GM20431 (cell line): ENCODE measurements around the gene CKMT1A.
"Not testable (repeated sequence)": the region's sequence is repeated elsewhere in the genome, so short reads cannot be mapped to it uniquely, and the experiment has no call there.

Experiments used
- in situ Hi-C: fragments of 300-500 bp; cut with MseI, MboI; formaldehyde crosslinking; loops from one replicate; pipeline ENCODE4 v1.15.0; 2020; ENCODE audit warnings: low sequenced_read_pairs; ENCODE audit not compliant: unreplicated experiment

CKMT1A gene

DNA sequence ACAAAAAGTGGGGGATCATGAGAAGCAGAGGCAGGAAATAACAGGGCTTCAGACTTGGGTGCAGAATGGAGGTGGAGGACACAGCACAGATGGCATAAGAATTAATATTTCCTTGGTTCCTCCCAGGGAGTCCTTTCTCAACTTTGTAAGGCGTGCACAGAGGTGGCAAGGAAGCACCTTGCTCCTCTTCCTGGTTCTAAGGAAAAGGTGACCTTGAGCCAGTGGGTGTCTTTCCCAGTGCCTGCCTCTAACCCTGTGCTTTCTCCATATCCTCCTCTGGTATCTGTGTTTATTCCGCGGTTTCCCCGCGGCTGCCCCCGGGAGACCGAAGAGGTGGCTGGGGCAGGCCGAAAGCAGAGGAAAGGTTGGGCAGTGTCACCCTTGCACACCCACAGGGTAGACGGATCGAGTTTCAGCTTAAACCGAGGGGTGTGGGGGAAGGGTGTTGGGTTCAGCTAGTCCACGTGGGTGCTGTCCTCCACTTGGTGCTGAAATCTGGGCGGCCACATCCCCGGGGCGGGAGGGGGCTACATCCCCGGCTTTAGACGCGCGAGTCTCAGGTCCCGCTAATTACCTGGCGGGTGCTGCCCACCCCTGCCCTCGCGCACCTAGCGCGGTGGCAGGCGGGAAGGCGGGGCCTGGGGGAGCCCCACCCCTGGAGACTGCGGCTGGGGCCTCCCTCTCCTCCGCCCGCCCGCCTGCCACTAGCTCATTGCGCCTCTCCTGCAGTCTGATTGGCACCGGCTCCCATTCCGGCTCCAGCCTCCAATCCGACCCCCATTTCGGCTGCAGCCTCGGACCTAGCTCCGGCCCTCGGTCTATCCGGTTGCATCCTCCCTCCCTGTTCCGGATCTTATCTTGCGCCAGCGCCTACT is at the start of gene CKMT1A:
Gene CKMT1A (plus strand): TSS at position 712 of the 875 bp plus-strand sequence. CDS start 192 bp downstream, outside the sequence.
- in situ Hi-C loops, result not testable (repeated sequence)

DNA sequence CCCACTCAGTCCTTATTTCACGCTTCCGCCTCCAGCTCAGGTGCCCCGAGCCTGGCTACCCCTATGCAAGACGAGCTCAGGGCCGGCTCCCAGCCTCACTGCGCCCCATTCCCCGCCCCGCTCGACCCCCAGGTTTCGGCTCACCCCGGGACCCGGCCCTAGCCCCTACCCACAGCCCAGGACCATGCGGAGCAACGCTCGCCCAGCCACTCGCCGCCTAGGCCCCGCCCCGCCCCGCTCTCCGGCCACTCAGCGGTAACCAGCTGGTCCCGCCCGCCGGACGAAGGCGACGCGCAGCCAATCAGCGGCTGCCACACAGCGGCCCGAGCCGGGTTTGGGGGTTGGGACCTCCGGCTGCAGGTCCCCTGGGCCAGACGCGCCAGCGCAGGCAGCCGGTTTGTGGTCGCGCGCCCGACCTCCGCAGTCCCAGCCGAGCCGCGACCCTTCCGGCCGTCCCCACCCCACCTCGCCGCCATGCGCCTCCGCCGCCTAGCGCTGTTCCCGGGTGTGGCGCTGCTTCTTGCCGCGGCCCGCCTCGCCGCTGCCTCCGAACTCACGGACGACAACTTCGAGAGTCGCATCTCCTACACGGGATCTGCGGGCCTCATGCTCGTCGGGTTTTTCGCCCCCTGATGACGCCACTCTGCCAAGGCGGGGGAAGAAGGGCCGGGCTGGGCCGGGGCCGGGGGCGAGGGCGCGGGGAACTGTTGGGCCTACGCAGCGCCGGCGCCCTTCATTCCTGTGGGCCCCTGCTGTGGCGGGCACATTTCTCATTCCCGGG is 44.8 kb upstream of the CKMT1A start, which contains the start of gene CATSPER2:
Gene CATSPER2 (minus strand): TSS at position 196 of the 781 bp plus-strand sequence. CDS start 783 bp downstream, outside the sequence.
- in situ Hi-C loops, result no loop called here

DNA sequence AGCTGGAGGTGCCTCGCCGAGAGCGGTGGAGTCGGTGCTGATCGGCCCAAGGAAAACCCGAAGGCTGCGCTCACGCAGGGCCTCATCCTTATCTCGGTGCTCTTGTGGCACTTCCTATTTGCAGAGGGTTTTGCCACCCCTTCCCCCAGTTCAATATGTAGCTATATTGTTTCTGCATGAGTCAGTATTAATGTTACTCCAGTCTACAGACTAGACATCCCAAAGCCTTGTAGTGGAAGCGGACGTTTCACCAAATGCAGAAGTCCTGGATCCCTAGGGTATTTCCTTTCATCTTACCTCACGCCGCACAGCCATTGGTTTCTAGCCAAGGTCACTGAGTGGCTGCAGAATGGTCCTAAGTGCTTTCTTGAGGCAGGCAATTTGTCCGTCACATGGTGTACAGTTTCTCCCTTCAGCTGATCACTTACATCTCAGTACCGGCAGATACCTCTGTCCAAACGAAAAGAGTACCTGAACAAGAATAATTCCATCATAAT is 44.2 kb upstream of the CKMT1A start:
- in situ Hi-C loops, result not testable (repeated sequence)

DNA sequence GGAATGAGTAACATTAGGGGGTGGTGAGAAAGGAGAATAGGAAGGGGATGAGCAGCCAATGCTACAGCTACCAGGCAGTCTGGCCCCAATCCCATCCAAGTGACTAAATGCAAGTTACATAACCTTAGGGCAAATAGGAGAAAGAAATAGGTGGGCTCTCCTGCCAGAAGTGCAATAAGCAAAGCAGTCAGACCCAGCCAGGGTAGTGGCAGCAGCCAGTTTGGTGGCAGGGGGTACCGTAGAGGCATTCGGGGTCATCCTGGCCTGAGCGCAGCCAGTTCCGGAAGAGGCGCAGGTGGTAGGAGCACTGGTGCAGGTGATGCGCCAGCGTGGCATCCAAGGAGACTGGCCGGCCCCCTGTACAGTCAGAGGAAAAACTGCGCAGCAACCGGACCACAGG is 33.9 kb upstream of the CKMT1A start:
- in situ Hi-C loops, result not testable (repeated sequence)

DNA sequence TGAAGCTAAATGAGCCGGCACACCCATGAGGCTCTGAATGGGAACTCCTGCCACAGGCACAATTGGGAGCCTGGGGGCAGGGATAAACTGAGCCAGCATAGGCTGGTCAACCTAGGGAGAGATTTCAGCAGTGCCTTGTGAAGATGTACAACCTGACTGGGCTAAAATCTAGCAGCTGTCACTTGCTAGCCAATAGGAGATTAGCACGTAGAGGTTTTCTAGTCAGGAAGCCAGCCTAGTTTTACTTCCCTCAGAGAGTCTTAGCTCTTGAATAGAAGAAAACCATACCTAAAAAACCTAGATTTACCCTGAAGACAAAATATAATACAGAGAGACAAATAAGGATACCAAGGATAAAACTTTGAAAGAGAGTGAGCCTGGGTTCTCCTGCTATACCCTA is 31.4 kb upstream of the CKMT1A start:
- in situ Hi-C loops, result not testable (repeated sequence)

DNA sequence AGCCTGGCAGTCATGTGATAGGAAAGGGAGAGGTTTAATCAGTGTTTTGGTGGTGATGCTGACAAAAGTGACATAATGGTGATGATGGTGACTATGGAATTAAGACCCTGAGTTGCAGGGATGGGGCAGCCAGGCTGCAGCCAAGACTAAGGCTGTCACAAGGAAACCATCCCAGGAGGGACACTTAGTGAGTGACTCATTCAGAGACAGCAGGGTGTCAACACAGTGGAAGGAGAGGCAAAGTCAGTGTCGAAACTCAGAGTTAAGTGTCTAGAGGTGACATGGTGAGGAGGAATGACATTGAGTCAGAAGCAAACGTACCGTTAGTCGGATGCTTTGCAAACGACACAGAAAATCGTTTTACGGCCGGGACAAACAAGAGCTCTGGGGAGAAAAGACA is 30.3 kb upstream of the CKMT1A start:
- in situ Hi-C loops, result not testable (repeated sequence)

DNA sequence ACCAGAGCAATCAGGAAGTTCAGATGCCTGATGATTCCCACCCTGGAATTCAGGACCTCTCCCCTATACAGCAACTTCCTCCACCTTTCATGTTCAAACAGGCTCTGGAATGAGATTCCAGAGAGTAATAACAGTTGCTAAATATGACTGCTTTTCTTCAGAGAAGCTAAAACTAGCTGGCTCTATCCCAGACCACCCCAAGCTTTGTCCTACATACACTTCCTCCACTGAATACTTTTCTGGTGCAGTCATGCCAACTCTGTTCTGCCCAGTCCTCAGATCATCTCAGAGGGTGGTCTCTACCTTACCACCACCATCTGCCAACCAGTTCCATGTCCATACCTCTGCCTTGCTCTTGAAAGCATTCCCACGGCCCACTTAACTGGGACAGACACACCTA is 27.5 kb upstream of the CKMT1A start:
- in situ Hi-C loops, result not testable (repeated sequence)

DNA sequence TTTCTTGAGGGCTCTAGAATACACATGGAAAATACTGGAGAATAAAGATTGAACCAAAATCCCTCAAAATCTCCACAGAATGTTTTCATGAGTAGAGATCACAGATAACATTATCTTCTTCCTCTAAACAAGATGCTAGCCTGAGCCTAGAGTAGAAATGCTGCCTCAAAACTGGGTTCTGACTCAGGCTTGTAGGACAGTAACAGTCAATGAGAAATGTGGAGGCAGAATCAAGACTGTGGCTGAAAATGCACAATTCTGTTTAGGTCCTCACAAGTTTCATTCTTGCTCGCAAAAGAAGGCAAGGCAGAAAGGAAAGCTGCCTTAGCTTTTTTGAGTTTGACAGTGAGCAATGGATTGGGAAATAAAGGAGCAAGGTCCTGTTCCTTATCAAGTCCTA is 19.5 kb upstream of the CKMT1A start:
- in situ Hi-C loops, result not testable (repeated sequence)

DNA sequence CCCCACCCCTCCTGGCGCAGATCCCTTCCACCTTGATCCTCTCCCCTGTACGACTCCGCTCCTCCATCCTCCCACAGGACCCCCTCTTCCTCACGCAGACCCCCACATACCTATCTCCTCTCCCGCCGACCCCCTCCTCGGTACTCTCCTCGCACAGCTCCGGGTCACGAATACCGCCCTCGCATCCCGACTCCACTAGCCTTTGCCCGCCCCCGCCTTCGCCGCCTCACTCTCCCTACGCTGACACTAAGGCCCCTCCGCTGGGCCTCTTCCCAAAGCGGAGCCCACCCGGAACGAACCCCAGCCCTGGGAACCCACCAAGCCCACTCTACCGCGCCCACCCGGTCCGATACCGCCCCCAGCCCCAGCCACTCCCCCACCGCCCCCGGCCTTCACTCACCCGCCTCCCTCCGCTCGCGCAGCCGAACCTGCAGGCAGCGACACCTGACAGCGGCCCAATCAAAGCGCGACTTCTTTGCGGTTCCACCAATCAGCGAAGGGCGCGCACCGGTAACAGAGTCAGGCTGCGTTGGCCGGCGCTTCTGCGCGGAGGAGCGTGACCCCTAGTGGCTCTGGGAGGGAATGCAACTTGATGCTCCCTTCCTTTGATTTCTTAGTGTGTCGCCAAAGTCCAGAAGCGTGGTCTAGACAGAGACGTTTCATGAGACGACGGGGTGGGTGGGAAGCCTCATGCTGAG is 3.9 kb upstream of the CKMT1A start:
- in situ Hi-C loops, result not testable (repeated sequence)

DNA sequence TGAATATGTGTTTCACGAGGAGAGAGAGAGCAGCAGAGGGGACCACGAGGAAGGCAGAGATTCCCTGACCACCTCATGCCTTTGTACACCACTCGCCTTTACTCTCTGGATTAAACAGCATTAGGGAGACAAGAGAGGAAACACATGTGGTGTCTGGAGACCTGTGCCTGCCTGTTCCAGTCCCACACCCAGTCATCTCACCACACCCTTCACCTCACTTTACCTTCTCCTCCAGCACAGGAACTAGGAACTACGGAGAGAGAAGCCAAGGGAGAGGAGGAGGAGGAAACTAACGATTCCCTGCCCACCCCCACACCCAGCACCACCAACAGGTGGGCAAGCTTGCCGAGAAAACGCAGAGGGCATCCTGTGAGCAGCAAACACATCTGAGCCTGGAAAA is 980 bp upstream of the CKMT1A start:
- in situ Hi-C loops, result not testable (repeated sequence)

DNA sequence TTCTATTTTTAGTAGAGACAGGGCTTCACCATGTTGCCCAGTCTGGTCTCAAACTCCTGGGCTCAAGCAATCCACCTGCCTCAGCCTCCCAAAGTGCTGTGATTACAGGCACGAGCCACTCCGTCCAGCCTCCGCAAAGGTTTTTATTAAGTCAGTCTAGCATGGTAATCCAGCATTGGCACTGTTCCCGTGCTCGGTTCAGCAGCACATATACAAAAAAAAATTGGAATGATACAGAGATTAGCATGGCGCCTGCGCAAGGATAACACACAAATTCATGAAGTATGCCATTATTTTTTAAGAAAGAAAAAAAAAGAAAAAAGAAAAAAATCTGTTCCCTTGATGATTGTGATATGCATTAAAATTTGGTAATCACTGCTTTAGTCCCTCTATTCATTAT is 8.5 kb downstream of the CKMT1A start:
- in situ Hi-C loops, result no loop called here

DNA sequence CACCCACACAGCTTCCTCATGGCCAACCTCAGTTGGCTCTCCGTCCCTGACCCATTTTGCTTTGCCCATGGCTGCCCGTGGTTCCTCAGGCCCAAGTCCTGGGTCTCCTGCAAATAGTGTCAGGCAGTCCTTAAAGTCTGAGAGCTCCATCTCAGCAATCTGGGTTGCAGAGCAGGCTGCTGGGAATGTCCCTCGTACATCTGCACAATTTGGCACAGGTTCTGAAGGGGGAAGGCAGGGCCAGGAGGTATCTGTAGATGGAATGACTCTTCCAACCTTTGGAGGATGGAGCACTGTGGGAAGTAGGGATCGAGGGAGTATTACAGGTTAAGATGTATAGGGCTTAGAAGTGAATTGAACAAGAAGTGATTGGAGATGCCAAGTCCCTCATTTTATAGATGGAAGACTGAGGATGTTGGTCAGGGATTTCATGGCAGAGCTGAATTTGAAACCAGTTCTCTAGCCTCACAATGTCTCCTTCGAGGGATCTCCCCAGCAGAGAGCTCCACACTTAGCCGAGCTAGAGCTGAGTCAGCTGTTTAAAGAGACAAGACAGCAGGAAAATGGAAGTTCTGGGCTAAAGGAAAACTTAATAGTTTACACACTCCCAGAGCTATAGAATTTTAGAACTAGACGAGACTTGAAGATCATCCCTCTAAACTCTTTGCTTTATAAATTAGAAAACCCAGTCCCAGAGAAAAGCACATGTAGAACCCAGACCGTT is 9.2 kb downstream of the CKMT1A start:
- in situ Hi-C loops, result no loop called here

DNA sequence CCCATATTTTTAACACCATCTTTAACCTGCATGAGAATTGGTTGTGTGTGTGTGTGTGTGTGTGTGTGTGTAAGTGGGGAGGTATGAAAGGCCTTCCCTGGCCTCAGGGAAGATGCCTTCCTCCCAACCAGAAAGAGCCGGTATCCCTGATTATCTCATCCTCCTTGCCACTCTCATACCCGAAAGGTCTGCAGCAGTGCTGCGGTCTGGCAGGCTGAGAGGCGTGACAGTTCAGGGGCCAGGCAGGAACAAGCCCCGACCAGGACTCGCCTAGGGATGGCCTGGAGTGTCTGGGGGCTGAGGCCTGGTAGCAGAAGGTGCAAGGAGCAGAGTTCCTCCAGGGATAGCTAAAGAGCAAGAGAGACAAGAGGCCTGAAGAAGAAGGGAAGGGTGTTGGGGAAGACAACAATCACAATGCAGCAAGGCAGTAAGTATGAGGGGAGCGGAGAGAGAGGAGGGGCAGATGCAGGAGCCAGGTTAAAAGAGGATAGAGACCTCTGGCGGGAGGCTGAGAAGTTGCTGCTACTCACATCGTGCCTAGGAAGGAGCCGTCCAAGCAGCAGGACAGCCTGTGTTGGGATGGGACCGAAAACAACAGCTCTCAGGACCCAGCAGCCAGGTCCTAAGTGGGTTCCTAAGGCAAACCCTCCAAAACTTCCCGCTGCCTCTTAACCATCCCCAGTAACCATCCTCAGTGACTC is 16.9 kb downstream of the CKMT1A start:
- in situ Hi-C loops, result not testable (repeated sequence)

DNA sequence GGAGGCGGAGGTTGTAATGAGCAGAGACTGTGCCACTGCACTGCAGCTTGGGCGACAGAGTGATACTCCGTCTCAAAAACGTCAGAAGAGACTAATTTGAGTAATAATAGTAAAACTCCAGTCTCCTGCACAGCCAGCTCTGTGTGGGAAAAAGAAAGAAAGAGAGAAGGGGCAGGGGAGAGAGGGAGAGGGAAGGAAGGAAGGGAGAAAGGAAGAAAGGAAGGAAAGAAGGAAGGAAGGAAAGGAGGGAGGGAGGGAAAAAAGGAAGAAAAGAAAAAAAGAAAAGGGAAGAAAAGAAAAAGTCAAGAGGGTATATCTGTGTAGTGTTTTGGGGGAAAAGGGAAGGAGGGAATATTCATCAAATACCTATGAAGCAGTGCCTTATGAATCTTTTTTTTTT is 29.5 kb downstream of the CKMT1A start:
- in situ Hi-C loops, result no loop called here

DNA sequence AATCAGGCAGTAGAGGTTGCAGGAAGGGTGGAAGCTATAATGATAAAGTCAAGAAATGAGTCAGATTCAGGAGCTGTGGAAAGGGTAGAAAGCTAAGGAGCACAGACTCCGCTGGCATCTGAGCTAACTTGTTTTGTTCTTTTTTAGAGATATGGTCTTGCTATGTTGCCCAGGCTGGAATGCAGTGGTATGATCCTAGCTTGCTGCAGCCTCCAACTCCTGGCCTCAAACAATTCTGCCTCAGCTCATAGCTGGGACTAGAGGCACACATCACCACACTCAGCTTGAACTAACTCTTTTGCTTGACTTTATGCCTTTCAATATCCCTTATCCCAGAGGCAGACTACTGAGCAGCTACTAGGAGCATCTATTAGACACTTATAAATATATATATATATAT is 32.6 kb downstream of the CKMT1A start:
- in situ Hi-C loops, result not testable (repeated sequence)

DNA sequence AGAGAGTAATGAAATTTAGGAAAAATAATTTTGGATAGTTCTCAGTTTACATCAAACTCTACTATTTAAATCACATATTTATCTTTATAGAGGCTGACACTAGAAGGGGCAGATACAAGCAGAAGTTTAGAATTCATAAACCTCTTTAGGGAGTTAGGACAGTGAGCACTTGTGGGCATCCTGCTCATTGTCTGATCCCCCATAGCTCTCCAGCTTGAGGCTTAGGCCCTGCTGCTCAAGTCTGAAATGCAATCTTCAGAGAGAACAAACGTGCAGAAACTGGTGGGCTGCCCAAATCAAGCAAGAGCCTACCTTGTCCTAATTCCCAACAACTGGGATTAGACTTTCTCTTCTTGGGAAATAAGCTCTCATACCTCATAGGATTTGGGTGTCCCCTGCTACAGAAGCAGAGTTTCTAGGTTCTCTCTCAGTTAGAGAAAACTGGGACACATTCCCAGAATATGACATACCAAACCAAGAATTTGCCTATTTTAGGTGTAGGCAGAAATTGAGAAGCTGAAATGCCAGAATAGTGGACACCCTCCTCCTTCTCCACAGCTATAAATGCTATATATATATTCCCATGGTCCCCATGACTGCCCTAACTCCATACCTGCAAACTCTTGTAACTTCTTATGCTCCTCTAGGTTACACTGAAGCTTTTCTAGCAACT is 34.5 kb downstream of the CKMT1A start:
- in situ Hi-C loops, result not testable (repeated sequence)

DNA sequence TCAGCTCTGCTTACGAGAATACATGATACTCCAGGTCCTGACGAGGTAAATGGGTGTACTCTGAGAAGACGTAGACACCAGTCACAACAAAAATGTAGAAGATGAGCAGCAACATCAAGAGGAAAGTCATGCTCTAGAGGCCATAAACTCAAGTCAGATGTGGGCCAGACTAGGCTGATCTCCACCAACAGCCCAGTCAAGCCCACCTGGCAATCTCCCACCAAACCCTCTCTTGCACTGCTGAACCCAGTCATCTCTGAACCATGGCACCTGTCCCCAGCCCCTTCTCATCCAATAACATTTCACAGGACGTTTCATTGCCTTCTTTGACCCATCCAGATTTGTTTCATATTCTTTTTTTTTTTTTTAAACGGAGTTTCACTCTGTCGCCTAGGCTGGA is 41.8 kb downstream of the CKMT1A start:
- in situ Hi-C loops, result no loop called here

DNA sequence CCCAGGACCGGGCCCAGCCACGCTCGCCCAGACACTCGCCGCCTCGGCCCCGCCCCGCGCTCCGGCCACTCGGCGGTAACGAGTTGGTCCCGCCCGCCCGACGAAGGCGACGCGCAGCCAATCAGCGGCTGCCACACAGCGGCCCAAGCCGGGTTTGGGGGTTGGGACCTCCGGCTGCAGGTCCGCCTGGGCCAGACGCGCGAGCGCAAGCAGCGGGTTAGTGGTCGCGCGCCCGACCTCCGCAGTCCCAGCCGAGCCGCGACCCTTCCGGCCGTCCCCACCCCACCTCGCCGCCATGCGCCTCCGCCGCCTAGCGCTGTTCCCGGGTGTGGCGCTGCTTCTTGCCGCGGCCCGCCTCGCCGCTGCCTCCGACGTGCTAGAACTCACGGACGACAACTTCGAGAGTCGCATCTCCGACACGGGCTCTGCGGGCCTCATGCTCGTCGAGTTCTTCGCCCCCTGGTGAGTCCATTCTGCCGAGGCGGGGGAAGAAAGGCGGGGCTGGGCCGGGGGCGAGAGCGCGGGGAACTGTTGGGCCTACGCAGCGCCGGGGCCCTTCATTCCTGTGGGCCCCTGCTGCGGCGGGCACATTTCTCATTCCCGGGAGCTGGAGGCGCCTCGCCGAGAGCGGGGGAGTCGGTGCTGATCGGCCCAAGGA is 52.7 kb downstream of the CKMT1A start, which contains the start of gene PDIA3:
Gene PDIA3 (plus strand): TSS at position 194 of the 658 bp plus-strand sequence. CDS start 102 bp downstream, at position 296.
- in situ Hi-C loops, result not testable (repeated sequence)
